Fibroblast of skin of right biceps (primary cell): ENCODE data around the gene HERPUD1.
"Not testable (repeated sequence)": the region's sequence is repeated elsewhere in the genome, so short reads cannot be mapped to it uniquely, and the experiment has no call there.

Experiments
- DNase-seq: peaks from one replicate; pipeline ENCODE4 v3.0.0-alpha.2; 2013

Gene HERPUD1

GRCh38 chr16:56961851-56962281 lies 29.9 kb downstream of the HERPUD1 start, which contains the start of gene CETP:
Gene CETP (plus strand): TSS chr16:56961950. CDS start chr16:56961980, 30 bp downstream.
- DNase-seq = no peak

GRCh38 chr16:56964243-56965148 lies 32.6 kb downstream of the HERPUD1 start:
- DNase-seq = peak; percentile 70

GRCh38 chr16:56965149-56966092 lies 33.5 kb downstream of the HERPUD1 start:
- DNase-seq = no peak

- DNase-seq = no peak
Observed at GRCh38 chr16:56966093-56966475, 34.1 kb downstream of the HERPUD1 start.

- peak; percentile 34 for DNase-seq
Observed at GRCh38 chr16:56967733-56968132, 35.8 kb downstream of the HERPUD1 start.

- no peak for DNase-seq
Observed at GRCh38 chr16:56969769-56970168, 37.8 kb downstream of the HERPUD1 start.

- no peak for DNase-seq
Observed at GRCh38 chr16:56970934-56971767, 39.2 kb downstream of the HERPUD1 start.

- no peak for DNase-seq
Observed at GRCh38 chr16:56971768-56972043, 39.8 kb downstream of the HERPUD1 start.

- no peak for DNase-seq
Observed at GRCh38 chr16:56972403-56973293, 40.7 kb downstream of the HERPUD1 start.

GRCh38 chr16:56973294-56973689 lies 41.4 kb downstream of the HERPUD1 start:
- DNase-seq = no peak

- DNase-seq = not testable (repeated sequence)
Observed at GRCh38 chr16:56973899-56974298, 42.0 kb downstream of the HERPUD1 start.

GRCh38 chr16:56974549-56975300 lies 42.8 kb downstream of the HERPUD1 start:
- DNase-seq = no peak

GRCh38 chr16:56975714-56976113 lies 43.8 kb downstream of the HERPUD1 start:
- DNase-seq = no peak

- DNase-seq = no peak
Observed at GRCh38 chr16:56977216-56977615, 45.3 kb downstream of the HERPUD1 start.

- DNase-seq = no peak
Observed at GRCh38 chr16:56977823-56978430, 46.0 kb downstream of the HERPUD1 start.

- DNase-seq = no peak
Observed at GRCh38 chr16:56980201-56980535, 48.2 kb downstream of the HERPUD1 start.

- no peak for DNase-seq
Observed at GRCh38 chr16:56980792-56981724, 49.1 kb downstream of the HERPUD1 start.

- DNase-seq = no peak
Observed at GRCh38 chr16:56981729-56982271, 49.9 kb downstream of the HERPUD1 start.

GRCh38 chr16:56982695-56983094 lies 50.8 kb downstream of the HERPUD1 start:
- no peak for DNase-seq
